H54 (cell line): ENCODE results near the gene ANKFN1.

ENCODE experiments used
- DNase-seq: peaks from one replicate; pipeline ENCODE4 v3.0.0; 2011; ENCODE audit warnings: low spot score, mixed read lengths; ENCODE audit not compliant: insufficient read length
- FAIRE-seq: peaks from 3 replicates; lab custom pipeline; 2011; peaks lifted over from hg19 to GRCh38; lab: Jason Lieb, UNC
- POLR2A ChIP-seq: IDR thresholded peaks from 2 replicates; pipeline ENCODE4 v1.6.1; 2011; ENCODE audit warnings: low read depth, mild to moderate bottlenecking, low read length

ANKFN1 gene

GRCh38 chr17:56184650-56185049 is 31.4 kb downstream of the ANKFN1 start:
- TF ChIP-seq POLR2A: no peak
- DNase-seq (no peak), FAIRE-seq (peak; percentile 45)

GRCh38 chr17:56185491-56186221 is 32.4 kb downstream of the ANKFN1 start:
- FAIRE-seq: peak; percentile 15
- DNase-seq: no peak

GRCh38 chr17:56186222-56186786 is 33.0 kb downstream of the ANKFN1 start:
- TF ChIP-seq POLR2A: no peak
- FAIRE-seq (peak; percentile 98), DNase-seq (peak; percentile 30)

More at GRCh38 chr17:56185491-56186221, 32.4 kb downstream of the ANKFN1 start:
- TF ChIP-seq POLR2A: no peak

- no peak for TF ChIP-seq POLR2A
- FAIRE-seq (peak; percentile 90), DNase-seq (peak; percentile 49)
Observed at GRCh38 chr17:56203430-56203829, 50.2 kb downstream of the ANKFN1 start.

- DNase-seq: no peak
- no peak for FAIRE-seq
- TF ChIP-seq POLR2A: no peak
Observed at GRCh38 chr17:56206351-56206750, 53.1 kb downstream of the ANKFN1 start.

- no peak for DNase-seq
- no peak for FAIRE-seq
- no peak for TF ChIP-seq POLR2A
Observed at GRCh38 chr17:56213031-56213430, 59.8 kb downstream of the ANKFN1 start.

- TF ChIP-seq POLR2A: no peak
- no peak for FAIRE-seq
Observed at GRCh38 chr17:56217921-56218320, 64.6 kb downstream of the ANKFN1 start.

GRCh38 chr17:56222255-56222654 is 69.0 kb downstream of the ANKFN1 start:
- FAIRE-seq: peak; percentile 33
- no peak for TF ChIP-seq POLR2A
- DNase-seq: no peak

More at GRCh38 chr17:56217921-56218320, 64.6 kb downstream of the ANKFN1 start:
- DNase-seq: no peak

GRCh38 chr17:56230660-56231059 is 77.4 kb downstream of the ANKFN1 start:
- DNase-seq (no peak), FAIRE-seq (no peak)
- no peak for TF ChIP-seq POLR2A

- TF ChIP-seq POLR2A: no peak
- DNase-seq (no peak), FAIRE-seq (no peak)
Observed at GRCh38 chr17:56231252-56231651, 78.0 kb downstream of the ANKFN1 start.

- DNase-seq (no peak), FAIRE-seq (no peak)
- no peak for TF ChIP-seq POLR2A
Observed at GRCh38 chr17:56231693-56232092, 78.4 kb downstream of the ANKFN1 start.

- FAIRE-seq (no peak), DNase-seq (no peak)
- TF ChIP-seq POLR2A: no peak
Observed at GRCh38 chr17:56244268-56244890, 91.1 kb downstream of the ANKFN1 start.

- FAIRE-seq: no peak
- no peak for DNase-seq
- no peak for TF ChIP-seq POLR2A
Observed at GRCh38 chr17:56247816-56248215, 94.5 kb downstream of the ANKFN1 start.

GRCh38 chr17:56257075-56257474 is 103.8 kb downstream of the ANKFN1 start:
- TF ChIP-seq POLR2A: no peak
- FAIRE-seq (peak; percentile 66), DNase-seq (no peak)
